ENCODE measurements around the gene CXCL1.
"Not testable (repeated sequence)": the region's sequence is repeated elsewhere in the genome, so short reads cannot be mapped to it uniquely, and the experiment has no call there.

The CXCL1 gene

GRCh38 chr4:73874386-73874785, 5.2 kb downstream of the CXCL1 start:
- DNase-seq (ENCODE audit: low read depth in 2 of 2), result no peak

- no peak for DNase-seq (ENCODE audit: low read depth in 2 of 2)
Measured at GRCh38 chr4:73875401-73875800, 6.2 kb downstream of the CXCL1 start.

- DNase-seq (ENCODE audit: low read depth in 2 of 2), result no peak
Measured at GRCh38 chr4:73883306-73883705, 14.1 kb downstream of the CXCL1 start.

GRCh38 chr4:73885574-73886267, 16.5 kb downstream of the CXCL1 start:
- DNase-seq (ENCODE audit: low read depth in 2 of 2), result no peak

GRCh38 chr4:73891326-73891725, 22.1 kb downstream of the CXCL1 start:
- no peak for DNase-seq (ENCODE audit: low read depth in 2 of 2)

- no peak for DNase-seq (ENCODE audit: low read depth in 2 of 2)
Measured at GRCh38 chr4:73891739-73892405, 22.7 kb downstream of the CXCL1 start.

GRCh38 chr4:73892966-73893365, 23.8 kb downstream of the CXCL1 start:
- no peak for DNase-seq (ENCODE audit: low read depth in 2 of 2)

GRCh38 chr4:73894001-73894400, 24.8 kb downstream of the CXCL1 start:
- DNase-seq (ENCODE audit: low read depth in 2 of 2), result no peak

GRCh38 chr4:73895201-73896175, 26.3 kb downstream of the CXCL1 start:
- DNase-seq (ENCODE audit: low read depth in 2 of 2), result no peak

- DNase-seq (ENCODE audit: low read depth in 2 of 2), result no peak
Measured at GRCh38 chr4:73896416-73896815, 27.2 kb downstream of the CXCL1 start.

- no peak for DNase-seq (ENCODE audit: low read depth in 2 of 2)
Measured at GRCh38 chr4:73897380-73898136, 28.4 kb downstream of the CXCL1 start.

GRCh38 chr4:73899338-73899737, 30.1 kb downstream of the CXCL1 start:
- DNase-seq (ENCODE audit: low read depth in 2 of 2), result not testable (repeated sequence)

GRCh38 chr4:73901031-73901430, 31.8 kb downstream of the CXCL1 start:
- DNase-seq (ENCODE audit: low read depth in 2 of 2), result no peak

GRCh38 chr4:73902038-73902637, 32.9 kb downstream of the CXCL1 start:
- DNase-seq (ENCODE audit: low read depth in 2 of 2), result no peak

- DNase-seq (ENCODE audit: low read depth in 2 of 2), result no peak
Measured at GRCh38 chr4:73902817-73903547, 33.8 kb downstream of the CXCL1 start.

- DNase-seq (ENCODE audit: low read depth in 2 of 2), result no peak
Measured at GRCh38 chr4:73904491-73904890, 35.3 kb downstream of the CXCL1 start.

- no peak for DNase-seq (ENCODE audit: low read depth in 2 of 2)
Measured at GRCh38 chr4:73908965-73909364, 39.8 kb downstream of the CXCL1 start.

- DNase-seq (ENCODE audit: low read depth in 2 of 2), result no peak
Measured at GRCh38 chr4:73911746-73912145, 42.6 kb downstream of the CXCL1 start.

GRCh38 chr4:73912191-73912590, 43.0 kb downstream of the CXCL1 start:
- no peak for DNase-seq (ENCODE audit: low read depth in 2 of 2)

GRCh38 chr4:73914071-73914470, 44.9 kb downstream of the CXCL1 start:
- DNase-seq (ENCODE audit: low read depth in 2 of 2), result no peak
